ENCODE results near the gene MAST2.

DNA sequence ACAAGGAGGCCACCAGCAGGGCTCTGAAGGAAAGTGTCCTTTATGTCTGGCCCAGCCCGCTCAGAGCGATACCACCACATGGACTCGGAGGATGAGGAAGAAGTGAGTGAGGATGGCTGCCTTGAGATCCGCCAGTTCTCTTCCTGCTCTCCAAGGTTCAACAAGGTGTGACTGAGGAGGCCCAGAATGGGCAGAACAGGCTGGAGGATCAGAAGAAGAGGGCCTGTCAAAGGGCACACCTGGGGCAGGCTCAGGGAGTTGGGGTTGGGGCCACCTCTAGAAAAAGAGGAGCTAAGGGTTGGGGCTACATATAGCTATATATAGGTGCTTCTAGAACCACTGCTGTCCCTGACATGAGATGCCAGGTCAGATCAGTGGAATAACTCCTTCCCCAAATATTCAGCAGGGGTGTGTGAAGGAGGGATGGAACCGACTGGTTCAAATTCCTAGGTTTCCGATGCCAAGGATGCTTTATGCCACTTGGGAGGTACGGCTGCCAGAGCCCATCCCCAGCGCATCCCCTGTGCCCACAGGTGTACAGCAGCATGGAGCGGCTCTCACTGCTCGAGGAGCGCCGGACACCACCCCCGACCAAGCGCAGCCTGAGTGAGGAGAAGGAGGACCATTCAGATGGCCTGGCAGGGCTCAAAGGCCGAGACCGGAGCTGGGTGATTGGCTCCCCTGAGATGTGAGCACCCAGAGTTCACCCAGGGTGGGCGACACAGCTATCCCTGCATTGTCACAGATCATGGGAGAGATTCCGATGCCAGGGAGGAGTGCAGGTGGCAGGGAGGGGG, 226.9 kb downstream of the MAST2 start:
- TF ChIP-seq EZH2phosphoT487 (IDR thresholded peaks at IDR 0.05; ENCODE audit: insufficient read depth, low read depth) (no peak), EZH2 (IDR thresholded peaks at IDR 0.05; ENCODE audit: insufficient read depth, poor library complexity, severe bottlenecking) (no peak)

Data from GM23248 (cell line).